ENCODE results near the gene EFNA3.
A peak's percentile ranks its signal among the peaks of the same experiment; 100 is the strongest.

The EFNA3 gene

GRCh38 chr1:155062702-155063411 is 15.8 kb upstream of the EFNA3 start:
- H3K4me2 ChIP-seq (ENCODE audit: low read depth, low read length, poor library complexity, severe bottlenecking), result peak overlapping the region; percentile 73
- no peaks in the 10 kb centered on the region for H3K79me2 ChIP-seq (ENCODE audit: insufficient read depth, low read length)
- H3K27ac ChIP-seq (ENCODE audit: low read depth, low read length), result no peak overlapping the region
- peak overlapping the region; percentile 92 for H2AFZ ChIP-seq (ENCODE audit: low read depth, low read length, severe bottlenecking)
- H3K9me2 ChIP-seq (replicated peaks; ENCODE audit: insufficient read depth, low read length), result no peaks in the 10 kb centered on the region
- peak overlapping the region; percentile 79 for H3K9ac ChIP-seq (ENCODE audit: low read length)
- no peaks in the 10 kb centered on the region for H4K20me1 ChIP-seq (ENCODE audit: low read depth, low read length)
- H3F3A ChIP-seq (ENCODE audit: insufficient read depth), result peaks cover 7% of the 10 kb centered on the region; the same call in 1 of the 2 replicates
- TF ChIP-seq EZH2phosphoT487 (conservative IDR thresholded peaks at IDR 0.05; ENCODE audit: low read length), result no peak
- peak; percentile 83 for TF ChIP-seq CTCF (IDR thresholded peaks at IDR 0.05; ENCODE audit: insufficient read depth, low read length, poor library complexity, severe bottlenecking)
- no peaks in the 10 kb centered on the region for H3K9me3 ChIP-seq (ENCODE audit: insufficient read depth, low read length)
- peak overlapping the region; percentile 94 for H3K4me3 ChIP-seq (ENCODE audit: insufficient read depth, low read length, poor library complexity, severe bottlenecking)
- H3K27me3 ChIP-seq (ENCODE audit: low read length), result no peaks in the 10 kb centered on the region
- H3K36me3 ChIP-seq (ENCODE audit: low read length), result no peaks in the 10 kb centered on the region

GRCh38 chr1:155063550-155064110 is 15.0 kb upstream of the EFNA3 start, which contains the start of gene EFNA4:
Gene EFNA4 (plus strand): TSS chr1:155063740. CDS start chr1:155063824, 84 bp downstream.
- H2AFZ ChIP-seq (ENCODE audit: low read depth, low read length, severe bottlenecking), result peak within 1 kb of the TSS; percentile 92
- no peaks in the 10 kb centered on the region for H3K36me3 ChIP-seq (ENCODE audit: low read length)
- no peak for TF ChIP-seq CTCF (IDR thresholded peaks at IDR 0.05; ENCODE audit: insufficient read depth, low read length, poor library complexity, severe bottlenecking)
- no peak for TF ChIP-seq EZH2phosphoT487 (conservative IDR thresholded peaks at IDR 0.05; ENCODE audit: low read length)

GRCh38 chr1:155064111-155064831 is 14.4 kb upstream of the EFNA3 start:
- Histone ChIP-seq H3K9me2 (replicated peaks; ENCODE audit: insufficient read depth, low read length) (no peaks in the 10 kb centered on the region), H3K4me3 (ENCODE audit: insufficient read depth, low read length, poor library complexity, severe bottlenecking) (peak overlapping the region; percentile 94), H3K27me3 (ENCODE audit: low read length) (no peaks in the 10 kb centered on the region), H3K4me2 (ENCODE audit: low read depth, low read length, poor library complexity, severe bottlenecking) (peak overlapping the region; percentile 73), H2AFZ (ENCODE audit: low read depth, low read length, severe bottlenecking) (peak overlapping the region; percentile 92), H3F3A (ENCODE audit: insufficient read depth) (peaks cover 7% of the 10 kb centered on the region; the same call in 1 of the 2 replicates), H4K20me1 (ENCODE audit: low read depth, low read length) (no peaks in the 10 kb centered on the region), H3K79me2 (ENCODE audit: insufficient read depth, low read length) (no peaks in the 10 kb centered on the region), H3K9ac (ENCODE audit: low read length) (peak overlapping the region; percentile 79), H3K36me3 (ENCODE audit: low read length) (no peaks in the 10 kb centered on the region), H3K9me3 (ENCODE audit: insufficient read depth, low read length) (no peaks in the 10 kb centered on the region), H3K27ac (ENCODE audit: low read depth, low read length) (no peak overlapping the region)
- no peak for TF ChIP-seq EZH2phosphoT487 (conservative IDR thresholded peaks at IDR 0.05; ENCODE audit: low read length)
- no peak for TF ChIP-seq CTCF (IDR thresholded peaks at IDR 0.05; ENCODE audit: insufficient read depth, low read length, poor library complexity, severe bottlenecking)

More at GRCh38 chr1:155063550-155064110, 15.0 kb upstream of the EFNA3 start, which contains the start of gene EFNA4:
- H3K4me2 ChIP-seq (ENCODE audit: low read depth, low read length, poor library complexity, severe bottlenecking), result peak within 1 kb of the TSS; percentile 73
- no peaks in the 10 kb centered on the region for H3K79me2 ChIP-seq (ENCODE audit: insufficient read depth, low read length)
- H3K9me3 ChIP-seq (ENCODE audit: insufficient read depth, low read length), result no peaks in the 10 kb centered on the region
- no peaks in the 10 kb centered on the region for H4K20me1 ChIP-seq (ENCODE audit: low read depth, low read length)
- H3K27me3 ChIP-seq (ENCODE audit: low read length), result no peaks in the 10 kb centered on the region
- H3F3A ChIP-seq (ENCODE audit: insufficient read depth), result peaks cover 7% of the 10 kb centered on the region; the same call in 1 of the 2 replicates
- H3K27ac ChIP-seq (ENCODE audit: low read depth, low read length), result peak within 1 kb of the TSS; percentile 42; the same call in 1 of the 2 replicates
- peak within 1 kb of the TSS; percentile 94 for H3K4me3 ChIP-seq (ENCODE audit: insufficient read depth, low read length, poor library complexity, severe bottlenecking)
- H3K9ac ChIP-seq (ENCODE audit: low read length), result peak within 1 kb of the TSS; percentile 79
- no peaks in the 10 kb centered on the region for H3K9me2 ChIP-seq (replicated peaks; ENCODE audit: insufficient read depth, low read length)

Measured in SU-DHL-6 (cell line).